CD4-positive, alpha-beta T cell treated with Interferon alpha-2 for 1 hour (primary cell): Measurements from ENCODE around the gene UNC93B1.

Source experiments
- DNase-seq, 2 donors: peaks; one replicate each; pipeline ENCODE4 v3.0.0-alpha.2; 2020 to 2022

The UNC93B1 gene, protein sequence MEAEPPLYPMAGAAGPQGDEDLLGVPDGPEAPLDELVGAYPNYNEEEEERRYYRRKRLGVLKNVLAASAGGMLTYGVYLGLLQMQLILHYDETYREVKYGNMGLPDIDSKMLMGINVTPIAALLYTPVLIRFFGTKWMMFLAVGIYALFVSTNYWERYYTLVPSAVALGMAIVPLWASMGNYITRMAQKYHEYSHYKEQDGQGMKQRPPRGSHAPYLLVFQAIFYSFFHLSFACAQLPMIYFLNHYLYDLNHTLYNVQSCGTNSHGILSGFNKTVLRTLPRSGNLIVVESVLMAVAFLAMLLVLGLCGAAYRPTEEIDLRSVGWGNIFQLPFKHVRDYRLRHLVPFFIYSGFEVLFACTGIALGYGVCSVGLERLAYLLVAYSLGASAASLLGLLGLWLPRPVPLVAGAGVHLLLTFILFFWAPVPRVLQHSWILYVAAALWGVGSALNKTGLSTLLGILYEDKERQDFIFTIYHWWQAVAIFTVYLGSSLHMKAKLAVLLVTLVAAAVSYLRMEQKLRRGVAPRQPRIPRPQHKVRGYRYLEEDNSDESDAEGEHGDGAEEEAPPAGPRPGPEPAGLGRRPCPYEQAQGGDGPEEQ

DNA sequence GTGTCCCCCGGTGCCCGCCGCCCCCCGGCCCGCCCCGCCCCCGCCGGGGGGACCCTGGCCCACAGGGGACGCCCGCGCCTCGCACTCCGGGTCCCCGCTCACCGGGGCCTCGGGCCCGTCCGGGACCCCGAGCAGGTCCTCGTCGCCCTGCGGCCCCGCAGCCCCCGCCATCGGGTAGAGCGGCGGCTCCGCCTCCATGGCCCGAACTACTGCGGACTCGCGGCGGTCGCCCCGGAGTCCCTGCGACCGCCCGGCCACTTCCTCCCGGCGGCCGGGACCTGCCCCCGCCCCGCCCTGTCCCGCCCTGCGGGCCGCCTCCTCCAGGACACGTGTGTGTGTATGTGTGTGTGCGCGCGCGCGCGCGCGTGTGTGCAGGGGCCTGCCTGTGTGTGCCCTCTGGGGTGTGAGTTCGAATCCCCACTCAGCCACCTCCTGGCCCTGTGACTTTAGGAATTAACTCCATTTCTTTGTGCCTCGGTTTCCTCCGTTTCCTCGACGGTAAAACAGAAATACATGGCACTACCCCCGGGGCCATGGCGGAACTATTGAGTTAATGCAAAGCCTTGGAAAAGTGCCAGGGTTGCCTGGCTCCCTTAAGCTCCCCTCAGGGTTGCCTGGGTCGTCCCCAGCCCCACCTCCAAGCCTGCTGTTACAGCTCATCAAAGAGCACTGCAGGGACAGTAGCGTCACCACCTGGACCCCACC, at the start of gene UNC93B1:
UNC93B1 (minus strand) TSS at position 252 of the 705 bp plus-strand sequence; CDS start at position 198, 54 bp downstream.
- peak; percentile 87 to 88 for DNase-seq

GRCh38 chr11:68053117-68053516, 49.2 kb upstream of the UNC93B1 start:
- no peak for DNase-seq

DNA sequence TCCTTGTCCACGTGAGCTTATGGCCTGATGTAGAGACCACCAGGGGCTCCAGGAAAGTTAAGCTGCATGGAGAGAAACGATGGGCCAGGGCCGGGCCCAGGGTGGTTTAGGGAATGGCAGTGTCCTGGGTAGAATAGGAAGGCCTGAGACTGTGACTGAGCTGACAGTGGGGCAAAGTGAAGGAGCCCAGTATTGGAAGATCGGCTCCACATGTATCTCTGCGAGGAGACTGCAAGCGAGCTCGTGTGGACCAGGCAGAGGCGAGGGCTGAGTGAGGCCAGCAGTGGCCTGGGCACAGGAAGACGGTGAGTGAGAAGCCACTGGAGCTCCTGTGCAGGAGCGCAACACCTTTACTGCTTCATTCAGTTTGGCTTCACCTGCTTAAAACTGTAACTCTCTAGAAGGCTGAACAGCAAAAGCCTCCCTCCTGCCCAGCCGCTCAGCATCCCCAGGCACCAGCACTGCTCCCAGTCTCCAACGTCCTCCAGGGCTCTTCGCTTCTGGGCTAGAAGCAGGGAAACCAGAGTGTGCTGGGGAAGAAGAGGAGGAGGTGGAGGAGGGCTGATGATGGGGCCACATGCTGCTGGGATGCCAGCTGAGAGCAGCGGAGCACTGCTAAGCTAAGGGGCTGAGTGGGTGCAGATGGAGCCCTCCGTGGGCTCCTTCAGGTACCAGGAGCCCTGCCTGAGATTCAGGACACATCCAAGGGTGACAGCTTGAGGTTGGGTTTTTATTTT, 48.4 kb upstream of the UNC93B1 start:
- DNase-seq, result no peak

DNA sequence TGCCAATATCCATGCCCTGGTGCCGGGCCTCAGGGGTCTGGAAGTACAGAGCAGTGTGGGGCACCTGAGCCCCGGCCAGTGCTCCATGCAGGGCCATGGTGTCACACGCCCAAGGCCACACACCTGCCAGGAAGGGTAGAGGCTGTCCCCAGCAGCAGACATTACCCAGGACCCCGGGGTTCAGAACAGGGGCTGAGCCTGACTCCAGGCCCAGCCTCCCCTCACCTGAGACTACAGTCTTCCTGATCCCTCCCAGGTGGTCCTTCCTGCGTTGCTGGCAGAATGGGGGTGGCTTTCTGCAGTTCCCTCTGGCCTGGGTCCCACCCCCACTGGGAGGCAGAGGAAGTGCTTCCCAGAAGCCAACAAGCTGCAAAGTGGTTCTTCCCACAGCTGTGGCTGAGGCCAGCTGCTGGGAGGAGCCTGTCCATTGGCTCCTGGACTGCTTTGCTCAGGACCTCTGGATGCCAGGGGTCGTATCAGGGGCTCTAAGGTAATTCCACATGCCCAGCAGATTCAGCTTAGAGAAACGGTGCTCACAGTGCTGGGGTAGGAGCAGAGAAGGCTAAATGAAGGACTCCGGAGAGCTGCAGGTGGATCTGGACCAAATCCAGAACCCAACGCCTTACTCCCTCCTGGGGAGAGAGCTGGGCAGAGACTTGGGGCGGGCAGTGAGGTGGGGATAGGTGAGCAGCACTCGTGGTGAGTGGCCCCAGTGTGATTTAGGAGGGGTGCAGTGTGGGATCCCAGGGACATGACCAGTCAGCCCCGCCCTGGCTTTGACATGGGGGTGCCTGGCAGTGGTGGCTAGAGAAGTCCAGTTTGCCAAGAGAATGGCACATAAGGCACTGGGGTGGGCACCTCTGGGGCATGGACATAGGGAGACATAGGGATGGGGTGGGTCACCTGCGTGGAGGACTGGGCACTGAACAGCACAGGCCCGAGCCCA, 47.6 kb upstream of the UNC93B1 start:
- no peak for DNase-seq

DNA sequence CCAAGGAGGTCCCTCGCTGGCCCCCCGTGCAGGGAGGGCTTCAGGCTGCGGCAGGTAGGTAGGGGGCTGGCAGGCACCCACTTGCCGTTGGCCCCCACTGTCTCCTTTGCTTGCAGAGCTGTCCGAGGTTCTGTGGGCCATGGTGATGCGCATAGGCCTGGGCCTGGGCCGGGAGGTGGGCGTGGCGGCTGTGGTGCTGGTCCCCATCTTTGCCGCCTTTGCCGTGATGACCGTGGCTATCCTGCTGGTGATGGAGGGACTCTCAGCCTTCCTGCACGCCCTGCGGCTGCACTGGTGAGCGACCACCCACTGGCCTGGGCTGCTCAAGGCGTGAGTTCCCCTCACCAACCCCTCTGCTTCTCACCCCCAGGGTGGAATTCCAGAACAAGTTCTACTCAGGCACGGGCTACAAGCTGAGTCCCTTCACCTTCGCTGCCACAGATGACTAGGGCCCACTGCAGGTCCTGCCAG, 46.5 kb upstream of the UNC93B1 start:
- no peak for DNase-seq

GRCh38 chr11:68049509-68050370, 45.8 kb upstream of the UNC93B1 start:
- DNase-seq, result no peak

- no peak for DNase-seq
Observed at GRCh38 chr11:68048681-68049508, 45.0 kb upstream of the UNC93B1 start.

- no peak for DNase-seq
Observed at GRCh38 chr11:68047437-68048290, 43.8 kb upstream of the UNC93B1 start.

GRCh38 chr11:68044898-68045351, 41.0 kb upstream of the UNC93B1 start:
- no peak for DNase-seq

GRCh38 chr11:68044145-68044813, 40.4 kb upstream of the UNC93B1 start:
- no peak for DNase-seq

- DNase-seq, result no peak
Observed at GRCh38 chr11:68043349-68044144, 39.6 kb upstream of the UNC93B1 start.

DNA sequence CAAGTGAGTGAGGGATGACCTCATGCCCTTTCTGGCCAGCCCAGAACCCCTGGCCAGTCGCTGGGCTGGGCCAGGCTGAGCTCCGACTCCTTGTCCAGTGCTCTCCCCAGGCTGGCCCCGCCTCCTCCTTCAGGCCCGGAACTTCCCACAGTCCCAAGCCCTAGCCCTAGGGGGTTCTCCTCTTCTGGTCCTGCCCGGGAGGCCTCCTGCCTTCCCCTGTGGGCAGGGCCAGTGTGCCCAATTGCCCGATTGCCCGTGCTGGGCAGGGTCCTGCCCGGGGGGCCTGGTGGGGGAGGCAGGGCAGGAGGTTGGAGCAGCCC, 39.1 kb upstream of the UNC93B1 start:
- no peak for DNase-seq

GRCh38 chr11:68042219-68043028, 38.5 kb upstream of the UNC93B1 start:
- DNase-seq, result no peak

DNA sequence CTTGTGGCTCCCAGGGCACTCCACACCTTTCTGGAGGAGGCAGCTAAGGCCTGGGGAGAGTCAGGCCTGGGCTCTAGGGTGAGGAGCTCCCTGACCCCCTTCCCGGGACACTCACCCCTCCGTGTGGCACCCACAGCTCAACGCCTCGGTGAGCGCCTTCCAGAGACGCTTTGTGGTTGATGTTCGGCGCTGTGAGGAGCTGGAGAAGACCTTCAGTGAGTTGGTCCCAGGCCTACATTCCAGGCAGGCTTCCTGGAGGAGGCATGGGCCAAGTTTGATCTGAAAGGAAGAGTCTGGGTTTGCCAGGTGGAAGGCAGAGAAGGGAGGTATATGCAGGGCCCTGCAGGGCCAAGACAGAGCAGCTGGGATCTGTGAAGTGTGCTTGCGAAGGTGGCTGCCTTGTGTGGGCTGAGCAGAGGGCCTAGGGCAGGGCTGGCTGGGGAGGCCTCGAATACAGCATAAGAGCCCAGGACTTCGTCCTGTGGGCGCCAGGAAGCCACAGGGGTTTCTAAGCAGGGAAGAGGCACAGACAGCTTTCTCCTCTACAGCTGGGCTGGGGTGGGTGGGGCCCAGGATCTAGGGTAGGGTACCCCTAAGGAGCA, 37.8 kb upstream of the UNC93B1 start:
- DNase-seq, result no peak

DNA sequence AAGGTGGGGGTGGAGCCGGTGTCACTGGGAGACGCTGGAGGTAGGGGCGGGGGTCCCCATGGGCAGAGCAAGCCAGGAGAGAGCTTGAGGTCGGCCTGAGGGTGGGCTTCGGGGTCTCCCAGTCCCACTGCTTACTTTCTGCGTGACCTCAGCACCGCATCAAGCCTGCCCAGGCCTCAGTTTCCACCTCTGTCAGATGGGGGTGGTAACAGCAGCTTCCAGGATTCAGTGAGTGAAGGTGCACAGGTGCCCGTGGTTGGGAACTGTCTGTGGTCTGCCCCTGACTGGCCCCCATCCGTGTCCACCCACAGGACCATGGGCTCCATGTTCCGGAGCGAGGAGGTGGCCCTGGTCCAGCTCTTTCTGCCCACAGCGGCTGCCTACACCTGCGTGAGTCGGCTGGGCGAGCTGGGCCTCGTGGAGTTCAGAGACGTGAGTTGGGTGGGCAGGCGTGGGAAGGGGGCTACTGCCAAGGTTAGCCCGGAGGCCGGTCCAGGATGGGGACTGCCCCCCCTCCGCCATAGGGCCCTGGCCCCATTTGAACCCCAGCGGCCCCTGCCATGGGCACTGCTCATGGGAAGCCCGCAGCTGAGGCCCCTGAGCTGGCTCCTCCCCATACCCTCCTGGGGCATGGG, 37.2 kb upstream of the UNC93B1 start:
- DNase-seq, result no peak
